GM06990 (cell line): ENCODE data around the gene KDM4B.

Experiments used
- DNase-seq: peaks from one replicate; pipeline ENCODE4 v3.0.0-alpha.2; 2011; ENCODE audit not compliant: insufficient read length; ENCODE audit errors: extremely low read depth
- H3K27me3 ChIP-seq: replicated peaks from 2 replicates; pipeline ENCODE4 v1.6.0; 2011; ENCODE audit warnings: low read length; ENCODE audit not compliant: control insufficient read depth, insufficient read depth
- H3K36me3 ChIP-seq: 2 replicates; pipeline ENCODE4 v1.5.1; 2011; ENCODE audit warnings: low read length; ENCODE audit not compliant: control insufficient read depth, insufficient read depth
- H3K4me3 ChIP-seq: replicated peaks from 2 replicates; pipeline ENCODE4 v1.5.1; 2011; ENCODE audit warnings: low read depth, mild to moderate bottlenecking, control low read depth, low read length
- TF ChIP-seq, protein P1 (sequence below): IDR thresholded peaks from 2 replicates; pipeline ENCODE4 v1.5.1; 2011; ENCODE audit warnings: low read length, control low read depth, mild to moderate bottlenecking, inconsistent platforms; ENCODE audit not compliant: insufficient read depth, poor library complexity, severe bottlenecking

KDM4B gene

DNA sequence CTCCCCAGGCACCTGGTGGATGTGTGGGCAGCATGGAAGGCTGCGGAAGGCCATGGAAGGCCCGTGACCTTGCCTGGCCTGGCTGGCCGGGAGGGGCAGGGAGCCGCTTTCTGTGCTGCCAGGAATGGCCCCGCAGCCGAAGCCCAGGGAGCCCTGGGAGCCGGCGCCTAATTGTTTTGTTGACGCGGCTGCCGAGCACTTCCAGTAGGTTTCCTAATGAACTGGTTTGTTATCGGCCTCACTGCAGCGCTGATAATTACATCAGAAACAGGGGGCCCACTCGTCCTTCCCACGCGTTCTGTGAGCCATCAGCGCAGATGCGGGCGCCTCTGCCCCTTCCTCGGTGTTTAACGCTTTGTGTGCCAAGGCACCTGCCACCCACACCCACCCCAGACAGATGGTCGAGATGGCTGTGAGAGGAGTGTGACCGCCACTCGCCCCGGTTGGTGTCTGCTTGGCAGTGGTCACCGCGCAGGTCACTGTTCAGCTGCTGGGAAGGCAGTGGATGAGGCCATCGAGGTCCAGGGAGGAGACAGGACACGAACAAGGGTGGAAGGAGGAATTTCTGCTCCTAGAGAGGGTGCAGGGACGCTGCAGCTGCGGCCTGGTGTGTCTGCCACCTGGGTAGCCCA lies 124.5 kb downstream of the KDM4B start:
- Histone ChIP-seq H3K4me3 (no peak overlapping the region), H3K36me3 (peaks cover 7% of the 10 kb centered on the region), H3K27me3 (no peaks in the 10 kb centered on the region)
- no peak for DNase-seq
- TF ChIP-seq, protein P1, sequence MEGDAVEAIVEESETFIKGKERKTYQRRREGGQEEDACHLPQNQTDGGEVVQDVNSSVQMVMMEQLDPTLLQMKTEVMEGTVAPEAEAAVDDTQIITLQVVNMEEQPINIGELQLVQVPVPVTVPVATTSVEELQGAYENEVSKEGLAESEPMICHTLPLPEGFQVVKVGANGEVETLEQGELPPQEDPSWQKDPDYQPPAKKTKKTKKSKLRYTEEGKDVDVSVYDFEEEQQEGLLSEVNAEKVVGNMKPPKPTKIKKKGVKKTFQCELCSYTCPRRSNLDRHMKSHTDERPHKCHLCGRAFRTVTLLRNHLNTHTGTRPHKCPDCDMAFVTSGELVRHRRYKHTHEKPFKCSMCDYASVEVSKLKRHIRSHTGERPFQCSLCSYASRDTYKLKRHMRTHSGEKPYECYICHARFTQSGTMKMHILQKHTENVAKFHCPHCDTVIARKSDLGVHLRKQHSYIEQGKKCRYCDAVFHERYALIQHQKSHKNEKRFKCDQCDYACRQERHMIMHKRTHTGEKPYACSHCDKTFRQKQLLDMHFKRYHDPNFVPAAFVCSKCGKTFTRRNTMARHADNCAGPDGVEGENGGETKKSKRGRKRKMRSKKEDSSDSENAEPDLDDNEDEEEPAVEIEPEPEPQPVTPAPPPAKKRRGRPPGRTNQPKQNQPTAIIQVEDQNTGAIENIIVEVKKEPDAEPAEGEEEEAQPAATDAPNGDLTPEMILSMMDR: no peak

DNA sequence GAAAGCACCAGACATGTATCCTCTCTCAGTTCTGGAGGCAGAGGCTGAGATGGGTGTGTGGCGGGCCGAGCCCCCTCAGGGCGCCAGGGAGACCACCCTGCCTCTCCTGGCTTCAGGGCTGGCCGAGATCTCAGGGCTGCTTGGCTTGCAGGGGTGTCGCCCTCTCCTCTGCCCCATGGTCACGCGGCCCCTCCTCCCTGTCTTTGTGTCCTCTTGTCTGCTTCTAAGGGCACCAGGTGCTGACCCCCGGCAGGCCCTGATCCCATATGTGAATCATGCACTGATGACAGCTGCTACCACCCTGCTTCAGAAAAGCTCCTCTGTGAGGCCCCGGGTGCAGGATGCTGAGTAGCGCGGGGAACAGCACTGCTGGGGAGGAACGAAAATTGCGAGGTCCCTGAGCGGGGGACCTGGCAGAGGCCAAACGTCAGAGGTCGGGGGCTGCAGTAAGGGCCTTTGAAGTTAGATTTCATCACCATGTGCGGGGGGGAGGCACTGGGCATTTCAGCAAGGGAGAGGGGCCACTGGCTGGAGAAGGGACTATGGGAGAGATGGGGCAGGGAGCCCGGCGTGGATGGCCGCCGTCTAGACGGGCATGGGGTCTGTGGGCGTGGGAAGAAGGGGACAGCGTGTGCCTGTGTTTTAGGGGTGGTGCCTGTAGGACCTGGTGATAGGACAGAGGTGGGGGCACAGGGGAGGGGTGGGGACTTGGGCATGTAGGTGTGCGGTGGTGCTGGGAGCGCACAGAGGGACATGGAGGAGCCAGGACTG lies 125.2 kb downstream of the KDM4B start:
- Histone ChIP-seq H3K4me3 (no peak overlapping the region), H3K27me3 (no peaks in the 10 kb centered on the region), H3K36me3 (peaks cover 3% of the 10 kb centered on the region)
- TF ChIP-seq, protein P1: no peak
- no peak for DNase-seq

DNA sequence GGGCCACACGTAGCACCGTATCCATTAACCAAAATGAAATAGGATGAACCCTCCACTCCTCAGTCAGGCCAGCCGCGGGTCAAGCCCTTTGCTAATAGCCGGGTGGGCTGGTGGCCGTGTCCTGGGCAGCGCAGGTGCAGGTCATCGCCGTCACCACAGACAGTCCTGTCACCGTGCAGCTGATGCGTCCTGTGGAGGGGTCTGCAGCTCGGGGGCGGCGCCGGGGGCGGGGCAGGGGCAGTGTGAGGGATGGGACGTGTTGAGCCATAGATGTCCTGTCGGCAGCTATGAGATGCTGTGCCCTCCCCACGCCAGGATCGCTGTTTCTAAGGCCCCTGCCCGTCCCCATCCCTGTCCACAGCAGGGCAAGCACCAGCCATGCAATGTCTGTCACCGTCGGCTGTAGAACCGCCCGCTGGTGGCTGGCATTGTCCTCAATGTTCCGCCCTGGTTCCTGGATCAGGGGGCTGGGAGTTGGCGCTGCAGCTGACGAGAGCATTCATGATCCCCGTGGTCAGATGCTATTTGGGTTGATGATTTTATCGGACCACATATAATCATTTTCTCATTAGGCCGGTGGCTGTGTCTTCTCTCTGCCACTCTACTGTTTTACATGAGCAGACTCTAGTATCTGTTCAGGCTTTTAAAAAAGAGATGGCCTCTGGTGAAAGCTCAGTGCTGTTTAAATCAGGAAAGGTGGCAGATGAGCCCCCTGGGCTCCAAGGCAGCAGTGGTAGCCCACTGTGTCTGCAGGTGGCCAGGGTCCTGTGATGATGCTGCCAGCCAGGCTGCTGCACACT lies 126.1 kb downstream of the KDM4B start:
- Histone ChIP-seq H3K36me3 (peaks cover 3% of the 10 kb centered on the region), H3K27me3 (no peaks in the 10 kb centered on the region), H3K4me3 (no peak overlapping the region)
- TF ChIP-seq, protein P1: no peak
- no peak for DNase-seq

DNA sequence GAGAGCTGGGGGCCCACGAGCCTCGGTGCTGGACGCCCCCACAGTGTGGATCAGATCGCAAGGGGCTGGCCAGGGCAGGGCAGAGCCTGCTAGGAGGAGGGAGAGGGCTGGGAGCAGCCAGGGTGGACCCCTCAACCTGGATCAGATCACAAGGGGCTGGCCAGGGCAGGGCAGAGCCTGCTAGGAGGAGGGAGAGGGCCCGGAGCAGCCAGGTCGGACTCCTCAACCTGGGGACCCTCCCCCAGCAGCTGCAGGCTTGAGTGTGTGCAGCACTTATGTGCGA lies 126.6 kb downstream of the KDM4B start:
- H3K4me3 ChIP-seq: no peak overlapping the region
- no peak for DNase-seq
- TF ChIP-seq, protein P1: no peak
- peaks cover 2% of the 10 kb centered on the region for H3K36me3 ChIP-seq
- H3K27me3 ChIP-seq: no peaks in the 10 kb centered on the region

DNA sequence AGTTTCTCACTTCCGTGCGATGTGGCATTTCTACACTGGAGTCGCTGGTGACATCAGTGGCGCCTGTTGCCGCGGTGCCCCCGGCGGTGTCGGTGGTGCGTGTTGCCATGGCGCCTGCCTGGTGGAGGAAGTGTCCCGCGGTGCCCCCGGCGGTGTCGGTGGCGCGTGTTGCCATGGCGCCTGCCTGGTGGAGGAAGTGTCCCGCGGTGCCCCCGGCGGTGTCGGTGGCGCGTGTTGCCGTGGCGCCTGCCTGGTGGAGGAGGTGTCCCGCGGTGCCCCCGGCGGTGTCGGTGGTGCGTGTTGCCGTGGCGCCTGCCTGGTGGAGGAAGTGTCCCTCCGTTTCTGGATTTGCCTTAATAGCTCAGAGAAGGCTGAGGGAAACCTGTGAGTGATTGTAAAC lies 127.6 kb downstream of the KDM4B start:
- H3K4me3 ChIP-seq: no peak overlapping the region
- TF ChIP-seq, protein P1: no peak
- H3K27me3 ChIP-seq: no peaks in the 10 kb centered on the region
- peaks cover 2% of the 10 kb centered on the region for H3K36me3 ChIP-seq
- no peak for DNase-seq
